SK-N-DZ (cell line): ENCODE measurements around the gene MLPH.
"Not testable (repeated sequence)": the region's sequence is repeated elsewhere in the genome, so short reads cannot be mapped to it uniquely, and the experiment has no call there.

Experiments used
- DNase-seq: peaks from one replicate; pipeline ENCODE4 v3.0.0-alpha.2; 2015; ENCODE audit warnings: low spot score

The MLPH gene

DNA sequence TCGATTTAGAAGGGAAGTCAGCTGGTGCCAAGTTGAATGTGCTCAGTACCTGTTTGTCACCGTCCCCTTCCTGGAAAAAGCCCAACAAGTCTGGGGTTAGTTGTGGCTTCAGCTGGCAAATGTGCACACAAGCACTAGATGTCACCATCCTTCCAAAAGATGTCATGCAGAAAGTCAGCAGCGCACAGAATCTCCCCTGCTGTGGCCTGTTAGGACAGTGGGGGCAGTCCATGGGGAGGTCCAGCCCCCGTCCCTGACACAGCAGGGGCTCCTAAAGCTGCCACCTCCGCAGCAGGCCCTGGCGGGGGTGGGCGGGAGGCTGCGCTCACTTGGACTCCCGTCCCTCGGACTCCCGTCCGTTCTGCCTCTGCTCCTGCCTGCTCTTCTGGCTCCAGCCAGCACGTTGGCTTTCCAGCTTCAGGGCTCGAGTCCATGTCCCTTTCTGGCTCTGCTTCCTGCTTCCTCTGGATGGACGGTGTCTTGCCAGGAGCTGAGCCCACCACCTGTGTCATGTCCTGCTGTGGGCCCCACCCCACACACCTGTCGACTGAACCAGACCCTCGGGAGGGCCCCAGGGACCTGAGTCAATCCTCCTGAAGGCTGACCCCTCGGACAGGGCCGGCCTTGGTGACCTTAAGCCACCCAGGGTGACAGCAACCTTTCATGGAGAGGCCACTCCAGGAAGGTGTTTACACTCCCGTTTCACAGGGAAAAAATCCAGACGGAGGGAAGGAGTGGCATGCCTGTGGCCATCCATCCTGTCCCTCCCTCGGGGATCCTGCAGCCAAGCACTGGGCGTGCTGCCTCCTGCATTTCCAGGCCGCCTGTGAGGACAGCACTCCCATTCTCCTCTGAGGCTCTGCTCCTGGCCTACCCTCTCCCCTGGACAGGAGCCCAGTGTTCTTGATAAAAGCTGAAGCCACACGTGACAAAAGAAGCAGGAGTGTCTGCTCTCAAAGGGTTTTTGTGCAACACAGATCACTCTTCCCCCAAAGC is 95.0 kb downstream of the MLPH start:
- peak; percentile 71 for DNase-seq

DNA sequence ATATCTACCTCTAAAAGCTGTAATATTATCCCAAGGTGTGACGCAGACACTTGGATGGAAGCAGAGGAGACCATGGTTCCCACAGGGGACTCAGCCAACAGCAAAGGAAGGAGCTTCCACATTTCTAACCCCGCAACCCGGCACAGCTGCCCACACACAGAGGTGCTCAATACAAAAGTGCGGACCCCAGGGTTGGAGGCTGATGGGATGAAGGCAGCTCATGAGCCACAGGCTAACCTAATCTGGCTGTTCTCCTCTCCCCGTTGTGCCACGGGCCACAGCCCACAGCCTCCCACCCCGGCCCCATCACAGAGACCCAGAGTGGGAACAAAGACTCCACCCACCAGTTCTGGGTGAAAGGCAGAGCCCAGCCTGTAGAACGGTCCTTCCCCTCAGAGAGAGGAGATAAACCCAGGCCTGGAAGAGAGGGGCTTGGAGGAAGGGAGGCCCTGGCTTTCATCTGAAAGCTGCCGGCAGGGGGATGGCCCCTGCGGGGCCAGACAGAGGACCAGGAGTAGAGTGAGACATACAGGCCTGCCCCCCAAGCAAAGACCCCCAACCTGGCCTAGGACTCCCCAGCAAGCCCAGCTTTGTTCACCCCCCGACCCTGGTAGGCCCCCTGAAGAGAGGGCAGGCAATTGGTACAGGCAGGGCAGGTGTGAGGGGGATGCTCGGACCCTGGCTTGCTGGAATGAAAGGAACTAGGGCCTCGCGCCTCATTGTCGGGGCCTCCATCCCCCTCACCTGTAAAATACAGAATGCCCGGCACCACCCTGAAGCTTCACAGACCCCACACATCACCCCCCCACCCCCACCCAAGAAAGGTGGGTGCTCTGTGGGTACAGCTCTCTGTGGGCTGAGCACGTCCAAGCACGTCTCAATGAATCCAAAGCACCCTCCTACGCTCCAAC is 96.6 kb downstream of the MLPH start:
- DNase-seq = no peak

DNA sequence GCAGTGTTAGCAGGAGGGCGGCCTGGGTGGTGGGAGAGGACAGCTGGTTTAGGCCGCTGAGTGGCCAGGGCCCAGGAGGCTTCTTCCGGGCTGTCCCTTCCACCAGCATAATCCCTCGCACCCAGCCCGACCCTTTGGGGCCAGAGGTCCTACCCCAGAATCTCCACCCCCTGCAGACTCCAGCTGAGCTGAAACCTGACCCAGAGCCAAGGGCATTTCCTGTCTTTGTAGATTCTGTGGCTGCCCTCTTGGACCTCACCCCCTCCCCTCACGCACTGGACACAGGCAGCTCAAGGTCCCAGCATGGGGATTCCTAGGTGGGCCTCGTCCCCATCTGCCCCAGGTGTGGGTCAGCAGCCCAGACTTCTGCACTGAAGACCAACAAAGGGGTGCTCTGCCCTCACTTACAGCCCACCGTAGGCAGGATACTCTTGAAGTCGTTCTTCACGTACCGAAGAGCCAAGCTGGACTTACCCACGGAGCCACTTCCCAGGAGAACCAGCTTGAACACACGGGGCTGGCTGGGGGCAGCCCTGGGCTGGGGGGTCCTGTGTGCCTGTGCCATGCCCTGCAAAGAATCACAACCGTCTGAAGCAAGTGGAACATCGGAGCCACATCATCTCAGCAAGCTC is 98.7 kb downstream of the MLPH start:
- DNase-seq = no peak

GRCh38 chr2:237588044-237588696 is 101.1 kb downstream of the MLPH start:
- no peak for DNase-seq

DNA sequence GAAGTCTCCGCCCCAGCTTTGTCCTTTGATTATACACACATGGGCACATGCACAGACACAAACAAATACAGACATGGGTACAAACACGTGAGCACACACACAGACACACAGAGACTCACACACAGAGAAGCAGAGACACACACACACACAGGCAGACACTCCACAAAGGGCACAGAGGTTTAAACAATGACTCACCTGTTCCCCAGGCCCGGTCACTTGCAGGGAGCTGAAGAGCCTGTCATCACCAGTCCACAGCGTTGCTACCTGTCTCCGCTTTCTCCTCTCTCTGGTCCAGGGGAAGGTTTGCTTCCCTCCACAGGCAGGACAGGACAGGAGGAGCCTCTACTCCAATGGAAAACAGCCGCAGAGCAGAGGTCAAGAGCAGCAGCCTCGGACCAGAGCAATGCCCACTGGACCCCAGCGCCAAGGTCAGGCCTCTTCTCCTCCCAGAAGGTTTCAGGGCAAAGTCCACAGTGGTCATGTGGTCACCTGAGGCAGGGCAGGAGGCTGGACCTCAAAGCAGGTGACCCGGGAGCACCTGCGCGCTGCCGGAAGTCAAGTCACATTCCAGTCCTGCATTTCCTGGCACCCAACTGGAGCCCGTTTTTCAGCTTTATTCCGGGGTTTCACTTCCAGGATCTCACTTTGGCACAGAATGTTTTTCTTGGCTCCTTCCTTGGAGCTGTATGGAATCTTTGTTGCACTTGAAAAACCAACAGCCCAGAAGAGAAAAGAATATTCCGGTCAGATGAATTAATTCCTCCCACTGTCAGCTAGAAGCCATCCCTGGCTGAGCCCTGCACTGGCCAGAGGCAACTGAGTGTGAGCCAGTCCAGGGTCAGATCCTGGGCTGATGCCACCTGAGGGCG is 103.5 kb downstream of the MLPH start, which contains the start of gene RAB17:
RAB17 (minus strand) TSS at position 463 of the 869 bp plus-strand sequence. CDS start 4,580 bp downstream, outside the sequence.
- no peak for DNase-seq

DNA sequence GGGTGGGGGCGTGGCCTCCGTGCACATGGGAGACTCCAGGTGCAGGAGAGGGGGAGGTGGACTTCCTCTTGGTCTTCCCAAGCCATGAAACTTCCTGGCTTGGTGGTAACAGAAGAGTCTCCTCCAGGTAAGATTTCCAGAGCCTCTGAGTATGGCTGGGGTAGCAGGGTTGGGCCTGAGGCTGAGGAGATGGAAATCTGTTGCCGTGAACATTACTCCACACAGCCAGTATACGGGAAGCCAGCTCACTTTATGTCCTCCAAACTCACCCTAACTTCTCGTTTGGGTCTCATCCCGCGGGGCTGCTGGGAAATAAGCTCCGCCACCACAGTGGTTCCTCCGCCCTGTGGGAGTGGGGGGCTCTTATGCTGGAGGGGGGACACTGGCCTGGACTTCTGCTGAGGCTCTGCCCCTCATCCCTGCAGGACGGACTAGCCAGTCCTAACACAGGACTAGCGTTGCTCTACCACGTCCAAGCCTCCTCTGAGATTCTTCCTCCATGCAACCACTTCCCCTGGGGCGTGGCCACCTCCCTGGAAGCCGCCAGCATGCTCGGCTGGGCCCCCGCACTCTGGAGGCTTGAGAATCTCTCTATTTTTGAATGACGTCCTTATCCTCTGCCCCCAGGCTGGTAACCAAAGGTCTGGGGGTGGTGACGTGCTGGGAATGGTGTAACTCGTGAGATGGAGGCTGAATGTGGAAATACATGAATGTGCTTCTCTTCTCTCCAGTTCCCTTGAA is 104.3 kb downstream of the MLPH start:
- no peak for DNase-seq

GRCh38 chr2:237592425-237592980 is 105.5 kb downstream of the MLPH start:
- no peak for DNase-seq

GRCh38 chr2:237593036-237593435 is 106.0 kb downstream of the MLPH start:
- no peak for DNase-seq

- DNase-seq = peak; percentile 62
Measured at GRCh38 chr2:237593596-237594320, 106.7 kb downstream of the MLPH start.

DNA sequence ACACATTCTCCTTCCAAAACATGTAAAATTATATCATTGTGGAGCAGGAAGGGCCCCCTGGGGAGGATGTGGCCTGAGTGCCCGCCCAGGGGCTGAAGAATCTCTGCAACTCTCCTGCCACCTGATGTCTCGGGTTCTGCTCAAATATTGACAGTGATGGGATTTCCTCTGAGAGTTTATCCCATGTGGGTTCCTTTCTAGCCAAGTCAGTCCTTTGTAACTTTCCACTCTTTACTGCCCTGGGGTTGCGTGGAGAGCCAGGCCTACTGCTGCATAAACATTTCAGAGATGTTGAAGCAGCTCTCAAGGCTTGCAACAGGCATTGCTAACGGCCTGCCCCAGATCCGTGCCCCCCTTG is 107.4 kb downstream of the MLPH start:
- DNase-seq = no peak

DNA sequence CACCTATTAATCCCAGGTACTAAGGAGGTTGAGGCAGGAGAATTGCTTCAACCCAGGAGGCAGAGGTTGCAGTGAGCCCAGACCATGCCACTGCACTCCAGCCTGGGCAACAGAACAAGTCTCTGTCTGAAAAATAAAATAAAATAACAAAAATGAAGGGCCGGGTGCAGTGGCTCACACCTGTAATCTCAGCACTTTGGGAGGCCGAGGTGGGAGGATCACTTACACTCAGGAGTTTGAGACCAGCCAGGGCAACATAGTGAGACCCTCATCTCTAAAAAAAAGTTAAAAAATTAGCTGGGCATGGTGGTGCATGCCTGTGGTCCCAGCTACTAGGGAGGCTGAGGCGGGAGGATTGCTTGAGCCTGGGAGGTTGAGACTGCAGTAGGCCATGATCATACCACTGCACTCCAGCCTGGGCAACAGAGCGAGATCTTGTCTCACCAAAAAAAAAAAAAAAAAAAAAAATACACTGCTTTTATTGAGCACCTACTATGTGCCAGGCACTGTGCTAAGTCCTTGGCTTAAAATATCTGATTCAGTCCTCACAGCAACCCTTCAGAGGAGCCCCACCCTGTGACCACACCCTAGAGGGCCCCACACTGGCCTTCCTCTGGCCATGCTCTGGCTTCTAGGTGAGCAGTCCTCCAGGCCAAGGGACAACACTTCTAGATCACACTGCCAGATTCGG is 108.9 kb downstream of the MLPH start:
- not testable (repeated sequence) for DNase-seq

- no peak for DNase-seq
Measured at GRCh38 chr2:237596520-237597195, 109.6 kb downstream of the MLPH start.

DNA sequence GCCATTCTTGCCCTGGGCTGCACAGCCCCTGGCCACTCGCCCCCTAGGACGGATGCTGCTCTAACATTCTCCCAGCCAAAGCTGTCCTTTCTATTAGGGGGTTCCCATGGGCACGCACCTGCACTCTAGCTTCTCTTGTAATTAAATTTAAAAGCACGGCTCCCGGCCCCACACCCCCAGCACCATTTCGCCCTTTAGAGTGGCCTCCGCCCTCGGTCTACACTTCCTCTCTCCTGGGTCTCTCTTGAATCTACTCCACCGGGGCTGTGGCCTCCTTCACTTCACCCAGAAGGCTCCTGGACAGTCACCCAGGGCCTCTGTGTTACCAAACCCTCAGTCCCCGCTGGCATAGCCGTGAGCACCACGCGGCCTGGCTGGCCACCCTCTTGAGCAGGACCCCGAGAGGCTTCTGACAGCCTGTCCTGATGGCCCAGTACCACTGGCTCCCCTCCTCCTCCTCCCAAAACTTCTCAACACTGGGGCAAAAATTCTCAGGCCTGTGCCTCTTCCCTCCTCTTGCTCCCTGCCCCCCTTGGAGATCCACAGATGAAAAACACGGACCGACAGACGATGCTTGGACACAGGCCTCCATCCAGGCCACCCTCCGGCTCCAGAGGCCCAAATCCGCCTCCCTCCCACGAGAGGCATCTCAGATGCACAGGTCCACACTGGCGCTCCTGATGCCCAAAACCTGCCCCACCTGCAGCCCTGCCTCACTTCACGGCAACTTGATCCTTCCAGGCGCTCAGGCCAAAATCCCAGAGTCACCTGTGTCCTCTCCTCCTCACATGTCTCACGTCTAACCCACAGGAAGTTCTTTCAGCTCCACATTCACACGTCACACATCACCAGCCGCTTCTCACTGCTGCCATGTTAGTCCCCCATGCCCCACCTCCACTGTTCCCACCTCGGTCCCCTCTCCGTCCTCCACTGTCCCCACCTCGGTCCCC is 110.4 kb downstream of the MLPH start:
- DNase-seq = no peak

DNA sequence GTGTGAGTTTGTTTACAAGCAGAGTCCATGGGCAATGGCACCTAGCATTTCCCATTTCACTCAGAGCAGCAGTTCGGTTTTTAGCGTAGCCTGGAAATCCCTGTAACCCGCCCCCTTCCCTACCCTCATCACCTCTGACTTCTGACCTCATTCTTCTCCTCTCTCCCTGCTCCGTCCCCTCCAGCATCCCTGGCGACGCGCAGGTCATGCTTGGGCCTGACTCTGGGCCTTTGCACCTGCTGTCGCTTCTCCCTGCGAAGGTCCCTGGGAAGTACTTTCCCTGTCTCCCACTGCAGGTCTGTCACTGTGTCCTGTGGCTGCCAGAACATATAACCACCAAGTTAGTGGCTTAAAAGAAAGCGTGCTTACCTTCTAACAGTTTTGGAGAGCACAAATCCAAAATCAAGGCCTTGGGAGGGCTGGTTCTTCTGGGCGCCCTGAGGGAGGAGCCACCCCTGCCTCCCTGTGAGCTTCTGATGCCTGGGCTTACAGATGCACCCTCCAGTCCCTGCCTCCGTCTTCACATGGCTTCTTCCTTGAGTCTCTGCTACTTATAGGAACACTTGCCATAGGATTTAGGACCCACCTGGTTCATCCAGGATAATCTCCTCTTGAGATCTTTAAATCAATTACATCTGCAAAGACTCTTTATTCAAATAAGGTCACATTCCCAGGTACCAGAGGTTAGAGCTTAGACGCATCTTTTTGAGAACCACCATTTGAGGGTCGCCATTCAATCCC is 111.6 kb downstream of the MLPH start:
- DNase-seq = no peak

DNA sequence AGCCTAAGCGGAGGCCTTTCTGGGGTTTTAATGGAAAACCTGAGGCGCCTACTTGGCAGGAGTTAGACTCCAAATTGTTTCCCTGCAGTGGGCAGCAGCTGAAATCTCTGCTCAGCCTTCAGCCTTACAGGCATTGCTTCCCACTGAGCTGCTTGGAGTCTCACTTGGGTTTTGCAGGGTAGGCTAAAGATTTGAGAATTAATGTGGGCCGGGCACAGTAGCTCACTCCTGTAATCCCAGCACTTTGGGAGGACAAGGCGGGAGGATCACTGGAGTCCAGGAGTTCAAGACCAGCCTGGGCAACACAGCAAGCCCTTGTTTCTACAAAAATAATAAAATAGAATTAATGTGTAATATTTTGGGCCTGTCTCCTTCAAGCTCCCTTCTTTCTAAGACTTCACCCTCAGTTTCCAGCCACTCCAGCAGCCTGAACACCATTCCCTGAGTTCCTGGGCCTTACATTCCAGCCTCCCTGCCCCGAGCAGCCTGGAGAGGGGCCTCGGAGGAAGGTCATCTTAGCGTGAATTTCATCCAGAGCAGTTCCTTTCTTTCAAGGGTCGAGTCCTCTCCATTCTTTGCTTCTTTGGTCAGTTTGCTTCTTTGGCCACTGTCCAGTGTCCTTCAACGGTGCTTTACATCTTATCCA is 112.5 kb downstream of the MLPH start:
- DNase-seq = no peak
